GM12865 (cell line): ENCODE measurements around the gene APOD.
A peak's percentile ranks its signal among the peaks of the same experiment; 100 is the strongest.

ENCODE experiments used
- DNase-seq: peaks from one replicate; pipeline ENCODE4 v3.0.0; 2010; ENCODE audit warnings: low read depth
- H3K4me3 ChIP-seq: 2 replicates; pipeline ENCODE4 v1.5.1; 2011; ENCODE audit warnings: mild to moderate bottlenecking, low read depth, low read length, control low read depth
- CTCF ChIP-seq: IDR thresholded peaks from 2 replicates; pipeline ENCODE4 v1.5.1; 2011; ENCODE audit warnings: low read length, control low read depth, low read depth, inconsistent platforms; ENCODE audit not compliant: insufficient read depth; ENCODE audit errors: missing control alignments

The APOD gene

GRCh38 chr3:195548006-195548405, 35.7 kb downstream of the APOD start:
- TF ChIP-seq CTCF = no peak
- H3K4me3 ChIP-seq = no peak overlapping the region
- no peak for DNase-seq

- H3K4me3 ChIP-seq = no peak overlapping the region
- DNase-seq = no peak
- TF ChIP-seq CTCF = no peak
These were observed 37.6 kb downstream of the APOD start for GRCh38 chr3:195546130-195546560.

DNA sequence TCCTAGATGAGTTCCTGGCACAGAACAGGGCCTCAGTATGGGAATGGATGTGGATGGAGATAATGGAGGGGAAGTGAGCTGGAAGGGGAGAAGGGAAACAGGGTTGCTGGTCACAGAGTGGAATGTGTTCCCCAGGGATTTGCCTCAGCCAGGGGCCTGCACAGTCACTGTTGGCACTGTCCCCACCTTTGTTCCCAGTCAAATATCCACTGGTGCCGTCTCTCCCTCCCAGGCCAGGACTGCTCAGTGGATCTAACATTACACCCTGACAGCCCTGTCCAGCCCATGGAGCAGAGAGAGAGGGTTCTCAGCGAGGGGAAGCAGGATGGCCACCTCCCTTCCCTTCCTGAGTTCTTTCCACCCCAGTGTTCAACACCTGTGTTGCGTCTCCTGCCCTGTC, 39.1 kb downstream of the APOD start:
- no peak for TF ChIP-seq CTCF
- H3K4me3 ChIP-seq = no peak overlapping the region
- no peak for DNase-seq

- TF ChIP-seq CTCF = no peak
- no peak overlapping the region for H3K4me3 ChIP-seq
- DNase-seq = no peak
These were observed 39.6 kb downstream of the APOD start for GRCh38 chr3:195544230-195544536.

- no peak for TF ChIP-seq CTCF
These were observed 40.1 kb downstream of the APOD start for GRCh38 chr3:195543500-195544229.

DNA sequence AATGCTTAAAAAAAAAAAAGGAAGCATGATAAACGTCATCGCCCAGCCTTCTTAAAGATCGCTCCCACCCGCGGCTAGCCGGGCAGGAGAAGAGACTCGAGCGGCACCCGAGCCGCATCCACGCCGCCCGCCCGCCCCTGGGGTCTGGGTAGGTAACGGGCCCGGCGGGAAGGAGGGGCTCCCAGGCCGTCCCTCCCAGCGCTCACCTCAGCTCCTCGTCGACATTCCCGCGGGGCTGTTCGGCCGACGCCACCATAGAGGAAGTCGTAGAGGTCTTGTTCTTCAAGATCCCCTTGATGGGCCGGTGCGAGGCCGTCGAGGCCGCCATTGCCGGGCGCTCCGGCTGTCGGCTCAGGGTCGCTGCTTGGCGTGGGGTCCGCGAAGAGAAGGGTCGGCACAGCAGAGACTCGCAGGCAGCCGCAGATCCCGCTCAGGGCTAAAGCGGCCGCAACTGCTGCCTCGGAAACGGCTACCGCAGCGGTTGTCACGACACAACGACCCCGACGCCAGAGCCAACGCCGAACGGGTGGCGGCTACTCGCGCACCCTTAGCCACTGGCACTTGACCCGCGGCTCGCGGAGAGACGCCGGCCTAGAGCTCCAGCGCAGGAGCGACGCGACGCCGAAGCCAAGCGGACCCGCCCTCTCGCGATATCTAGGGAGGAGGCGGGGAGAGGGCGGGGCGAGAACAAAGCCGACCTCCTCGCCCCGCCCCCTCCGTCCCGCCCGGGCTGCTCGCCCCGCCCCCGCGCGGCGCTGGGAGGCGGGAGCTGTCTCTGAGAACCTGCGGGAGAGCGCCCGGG, 40.8 kb downstream of the APOD start, which contains the start of gene PPP1R2:
PPP1R2 (minus strand) TSS at position 628 of the 802 bp plus-strand sequence; CDS start at position 328, 300 bp downstream.
- H3K4me3 ChIP-seq = peak within 1 kb of the TSS; percentile 90
- TF ChIP-seq CTCF = no peak
- peak; percentile 96 for DNase-seq

More at GRCh38 chr3:195543500-195544229, 40.1 kb downstream of the APOD start:
- H3K4me3 ChIP-seq = peak overlapping the region; percentile 90
- DNase-seq = no peak
